CD4-positive, alpha-beta T cell treated with Interleukin-17A for 4 hours (primary cell): ENCODE results near the gene LMF1.
"Not testable (repeated sequence)": the region's sequence is repeated elsewhere in the genome, so short reads cannot be mapped to it uniquely, and the experiment has no call there.

ENCODE experiments used
- DNase-seq: peaks from one replicate; pipeline ENCODE4 v3.0.0-alpha.2; 2020; ENCODE audit warnings: mixed read lengths

Gene LMF1

GRCh38 chr16:842711-843560, 127.8 kb downstream of the LMF1 start:
- no peak for DNase-seq

- no peak for DNase-seq
Observed at GRCh38 chr16:842061-842476, 128.7 kb downstream of the LMF1 start.

DNA sequence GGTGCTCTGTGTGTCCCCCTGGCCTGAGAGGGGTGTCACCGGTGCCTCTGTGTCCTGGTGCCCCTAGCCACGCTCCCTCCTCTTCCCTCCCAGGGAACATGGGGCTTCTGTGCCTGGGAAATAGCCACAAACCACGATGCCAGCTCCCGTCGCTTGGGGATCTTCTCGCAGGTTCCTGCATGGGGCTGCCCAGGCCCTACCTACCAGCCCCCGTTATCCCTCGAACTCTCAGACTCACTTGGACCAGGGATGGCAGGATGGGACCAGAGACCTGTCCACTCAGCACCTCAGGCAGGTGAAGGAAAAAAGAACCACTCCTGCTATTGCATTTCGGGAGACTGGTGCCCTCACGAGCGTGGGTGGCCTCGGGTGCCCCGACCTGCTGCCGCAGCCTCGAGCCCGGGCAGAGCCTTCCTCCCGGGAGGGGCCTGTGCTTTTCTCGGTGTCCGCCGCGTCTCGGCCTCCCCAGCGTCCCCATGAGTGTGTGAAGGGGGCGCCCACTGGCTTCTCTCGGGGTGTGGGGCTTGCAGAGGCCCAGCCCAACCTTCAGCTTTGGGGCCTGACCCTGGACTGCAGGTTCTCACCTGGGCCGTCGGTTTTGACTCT, 129.2 kb downstream of the LMF1 start:
- no peak for DNase-seq

- no peak for DNase-seq
Observed at GRCh38 chr16:840561-841454, 130.0 kb downstream of the LMF1 start.

DNA sequence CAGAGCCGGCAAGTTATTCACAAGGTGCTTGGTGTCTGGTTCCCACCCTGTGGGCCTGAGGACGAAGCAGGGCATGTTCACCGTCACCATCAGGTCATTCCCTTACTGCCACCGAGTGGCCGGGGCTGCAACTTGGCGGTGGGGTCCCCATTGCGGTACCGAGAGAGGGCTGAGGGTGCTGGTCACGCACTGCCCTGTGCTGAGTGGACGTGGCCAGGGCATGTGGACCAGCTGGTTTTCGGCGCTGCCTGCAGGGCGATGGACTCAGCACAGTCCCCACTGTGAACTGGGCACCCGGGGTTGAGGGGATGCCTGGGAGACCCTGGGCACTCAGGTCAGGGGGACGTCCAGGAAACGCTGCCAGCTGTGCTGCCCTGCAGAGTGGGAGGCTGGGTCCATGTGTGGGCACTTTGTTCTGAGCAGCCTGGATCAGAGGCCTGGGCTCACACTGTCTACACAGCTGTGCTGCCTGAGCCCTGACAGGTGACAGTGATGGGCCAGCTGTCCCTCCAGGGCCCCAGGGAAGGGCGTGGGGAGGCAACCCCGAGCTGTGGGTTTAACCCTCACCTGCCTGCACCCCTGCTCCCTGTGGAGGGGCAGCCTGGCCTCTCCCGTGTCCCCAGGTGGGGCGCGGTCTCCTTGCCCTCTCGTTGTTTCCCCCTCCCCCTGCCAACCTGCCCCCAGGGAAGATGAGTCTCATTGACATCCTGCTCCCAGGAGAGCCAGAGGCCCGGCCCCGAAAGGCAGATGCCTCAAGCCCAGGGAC, 131.0 kb downstream of the LMF1 start:
- no peak for DNase-seq

GRCh38 chr16:838741-839140, 132.0 kb downstream of the LMF1 start:
- DNase-seq = no peak

- DNase-seq = not testable (repeated sequence)
Observed at GRCh38 chr16:836822-837221, 134.0 kb downstream of the LMF1 start.

DNA sequence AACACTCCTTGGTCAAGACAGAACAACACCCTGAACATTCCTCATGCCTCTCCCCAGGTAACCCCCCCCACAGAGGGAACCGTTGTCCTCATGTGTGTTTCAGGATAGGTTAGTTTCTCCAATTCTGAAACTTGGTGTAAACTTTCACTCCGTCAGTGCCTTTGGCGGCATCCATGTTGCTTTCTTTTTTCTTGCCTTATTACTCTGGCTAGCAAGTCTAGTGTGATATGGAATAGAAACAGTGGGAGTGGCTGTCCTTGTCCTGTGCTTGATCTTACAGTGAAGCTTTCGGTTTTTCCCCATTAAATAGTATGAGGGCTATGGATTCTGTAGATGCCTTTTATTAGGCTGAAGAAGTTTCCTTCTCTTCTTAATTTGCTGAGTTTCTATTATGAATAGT, 134.6 kb downstream of the LMF1 start:
- no peak for DNase-seq

- no peak for DNase-seq
Observed at GRCh38 chr16:835373-835772, 135.4 kb downstream of the LMF1 start.

GRCh38 chr16:833411-833810, 137.4 kb downstream of the LMF1 start:
- DNase-seq = no peak

DNA sequence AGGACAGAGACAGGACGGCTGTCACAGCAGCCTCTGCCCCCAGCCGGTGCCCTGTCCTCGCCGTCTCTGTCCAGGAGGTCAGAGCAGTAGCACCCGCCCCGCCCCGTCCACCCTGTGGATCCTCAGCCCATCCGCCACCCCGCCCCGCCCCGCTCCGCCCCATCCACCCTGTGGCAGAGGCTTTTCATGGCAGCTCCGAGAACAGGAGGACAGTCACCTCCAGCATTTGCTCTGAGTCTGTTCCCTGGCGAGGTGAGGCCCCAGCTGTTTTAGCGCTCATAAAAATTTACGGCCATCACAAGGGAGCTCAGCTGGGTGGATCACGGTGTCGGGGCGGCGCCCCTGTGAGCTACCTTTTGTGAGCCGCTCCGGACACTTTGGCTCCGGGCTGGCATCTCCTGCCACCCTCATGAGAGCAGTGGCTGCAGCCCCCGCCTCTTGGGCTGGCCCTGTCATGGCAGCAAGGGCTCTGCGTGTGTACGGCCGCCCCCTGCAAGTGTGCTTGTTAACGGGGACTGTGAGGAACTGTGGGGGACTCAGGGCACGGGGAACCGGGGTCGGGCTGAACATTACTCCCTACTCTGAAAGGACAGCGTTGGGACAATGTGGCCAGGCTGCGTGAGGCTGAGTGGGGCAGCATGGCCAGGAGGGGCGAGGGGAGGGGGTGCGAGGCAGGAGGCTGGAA, 138.0 kb downstream of the LMF1 start:
- DNase-seq = no peak

DNA sequence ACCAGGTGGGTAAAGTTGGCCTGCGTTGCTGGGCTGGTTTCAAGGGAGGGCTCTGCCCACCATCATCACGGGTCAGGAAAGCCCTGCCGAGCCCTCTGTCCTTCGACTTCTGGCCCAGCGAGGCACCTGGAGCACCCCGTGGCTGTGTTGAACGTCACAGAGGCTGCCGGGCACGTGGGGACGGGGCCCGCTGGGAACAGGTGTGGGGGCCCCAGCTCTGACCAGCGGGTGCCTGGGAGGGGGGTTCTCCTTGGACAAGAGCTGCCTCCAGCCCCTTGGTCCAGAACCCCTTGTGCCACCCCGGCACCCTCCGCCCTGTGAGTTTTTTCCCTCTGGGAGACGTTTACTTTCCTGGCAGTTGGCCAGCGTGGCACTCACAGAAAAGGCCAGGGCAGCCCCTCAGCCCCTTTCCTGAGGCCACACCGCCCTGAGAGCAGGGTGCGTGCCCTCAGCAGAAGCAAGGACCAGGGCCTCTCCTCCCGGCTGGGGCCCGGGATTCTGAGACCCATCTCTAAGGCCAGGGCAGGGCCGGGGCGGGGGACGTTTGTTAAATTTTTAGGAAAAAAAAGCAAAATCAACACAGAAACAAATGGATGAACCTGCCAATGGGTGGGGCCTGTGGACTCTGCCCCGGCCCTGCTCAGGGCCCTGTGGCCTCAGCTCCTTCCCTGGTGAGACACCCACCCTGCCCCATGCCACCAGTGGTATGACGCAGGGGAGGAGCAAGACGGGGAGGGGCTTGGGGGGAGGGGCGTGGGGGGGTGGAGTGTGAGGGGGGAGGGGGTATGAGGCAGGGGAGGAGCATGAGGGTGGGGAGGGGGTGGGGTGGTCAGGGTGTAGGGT, 139.0 kb downstream of the LMF1 start:
- no peak for DNase-seq

GRCh38 chr16:830871-831570, 139.8 kb downstream of the LMF1 start:
- no peak for DNase-seq

- no peak for DNase-seq
Observed at GRCh38 chr16:830107-830870, 140.5 kb downstream of the LMF1 start.

GRCh38 chr16:828891-829290, 141.9 kb downstream of the LMF1 start:
- DNase-seq = no peak

GRCh38 chr16:827513-827912, 143.3 kb downstream of the LMF1 start:
- no peak for DNase-seq

DNA sequence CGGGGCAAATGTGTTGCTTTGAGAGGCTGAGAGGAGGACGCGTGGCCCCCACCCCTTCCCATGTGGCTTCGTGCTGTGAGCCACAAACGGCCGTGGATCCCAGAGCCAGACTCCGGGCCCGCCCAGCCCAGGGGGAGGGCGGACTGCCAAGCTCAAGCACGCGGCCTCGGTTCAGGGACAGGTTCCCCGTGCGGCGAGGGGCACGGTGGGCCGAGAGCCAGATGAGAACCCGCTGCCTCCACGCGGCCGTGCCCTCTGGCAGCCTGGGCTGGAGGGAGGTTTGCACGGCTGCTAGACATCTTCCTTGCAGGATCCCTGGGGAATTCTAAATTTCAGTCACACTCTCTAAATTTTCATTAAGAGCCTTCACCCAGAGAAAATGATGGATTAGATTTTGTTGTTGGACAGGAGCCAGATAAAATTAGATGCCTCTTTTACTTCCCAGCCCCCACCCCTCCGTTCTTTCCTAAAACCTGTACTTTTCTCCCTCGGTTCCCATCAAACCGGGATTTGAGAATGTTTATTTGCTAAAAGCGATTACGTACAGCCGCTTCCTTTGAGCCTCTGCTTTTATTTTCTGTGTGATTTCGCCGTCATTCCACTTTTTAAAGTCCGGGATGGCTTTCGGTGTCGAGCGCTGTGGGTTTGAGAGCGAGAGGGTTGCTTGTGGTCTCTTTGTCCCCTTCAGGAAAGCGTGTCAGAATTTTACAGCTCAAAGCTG, 145.3 kb downstream of the LMF1 start:
- DNase-seq = no peak

DNA sequence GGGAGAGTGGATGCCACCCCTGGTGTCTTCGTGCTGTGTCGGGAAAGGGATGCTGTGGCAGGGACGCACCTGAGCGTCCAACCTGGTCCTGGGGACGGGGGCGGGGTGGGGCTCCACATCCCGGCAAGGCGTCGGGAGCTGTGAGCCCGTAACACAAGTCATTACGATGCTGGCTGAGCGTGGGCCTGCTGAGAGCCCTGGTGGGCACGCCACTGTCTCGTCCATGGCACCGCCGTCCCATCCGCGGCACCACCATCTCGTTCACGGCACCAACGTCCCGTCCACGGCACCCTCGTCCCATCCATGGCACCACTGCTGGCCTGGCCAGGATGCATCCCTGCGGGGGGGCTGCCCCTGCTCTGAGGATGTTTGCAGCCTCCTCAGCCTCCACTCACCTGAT, 146.2 kb downstream of the LMF1 start:
- DNase-seq = no peak

GRCh38 chr16:824194-824593, 146.6 kb downstream of the LMF1 start:
- DNase-seq = no peak
